GM10248 (cell line): Measurements from ENCODE around the gene TRAF1.

Experiments used
- CTCF ChIA-PET: fragments of 300-600 bp; sonication (Branson Sonifier 250); formaldehyde crosslinking; extraction: SDS; loops from one replicate; lab custom pipeline; 2021; ENCODE audit warnings: antibody characterized with exemption; lab: Yijun Ruan, JAX
- POLR2A ChIA-PET: fragments of 350-650 bp; sonication (Branson Sonifier 250); formaldehyde crosslinking; extraction: SDS; loops from one replicate; lab custom pipeline; 2020; ENCODE audit warnings: antibody characterized with exemption; lab: Yijun Ruan, JAX
- DNase-seq: peaks from one replicate; pipeline ENCODE4 v3.0.0; 2012; ENCODE audit errors: extremely low spot score
- CTCF ChIP-seq: IDR thresholded peaks from 2 replicates; pipeline ENCODE4 v1.5.1; 2012; ENCODE audit warnings: mild to moderate bottlenecking, low read depth; ENCODE audit errors: extremely low read depth, missing control alignments, control extremely low read depth

The TRAF1 gene

GRCh38 chr9:120891884-120892747, 34.5 kb downstream of the TRAF1 start:
- TF ChIP-seq CTCF: no peak
- no peak for DNase-seq
- CTCF ChIA-PET: interaction anchor here (0.9 to 1.7 kb wide), 3 partner anchors 8 to 45 kb away, joined by 3 read pairs; no protein-coding TSS in a partner anchor
- POLR2A ChIA-PET: interaction anchor here (0.6 to 1.2 kb wide), 4 partner anchors 10 to 181 kb away, joined by 3 read pairs; no protein-coding TSS in a partner anchor

DNA sequence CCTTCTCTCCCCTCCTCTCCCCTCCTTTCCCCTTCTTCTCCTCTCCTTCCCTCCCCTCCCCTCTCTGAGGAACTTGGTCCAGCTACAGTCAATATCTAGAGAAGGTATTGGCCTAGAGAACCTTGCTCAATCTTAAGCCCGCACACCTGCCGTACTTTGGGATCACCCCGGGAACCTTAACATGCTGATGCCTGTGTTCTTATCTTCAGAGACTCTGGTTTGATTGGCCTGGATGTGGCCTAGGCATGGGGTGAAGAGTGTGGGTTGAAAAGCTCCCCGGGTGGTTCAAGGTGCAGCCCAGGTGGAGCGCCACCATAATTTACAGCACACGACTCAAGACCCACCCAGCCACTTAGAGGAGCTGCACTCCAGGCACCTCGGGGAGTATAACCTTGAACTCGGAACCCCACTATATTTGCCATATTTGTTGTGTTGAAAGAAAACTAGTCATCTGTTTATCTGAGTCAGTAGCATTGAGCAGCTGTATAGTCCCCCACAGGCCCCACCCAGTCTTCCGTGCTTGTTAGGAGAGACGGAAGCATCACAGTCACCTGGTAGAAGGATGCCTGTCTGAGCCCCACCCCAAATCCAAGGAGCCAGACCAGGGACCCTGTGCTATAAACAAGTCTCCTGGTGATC, 35.2 kb downstream of the TRAF1 start:
- no peak for DNase-seq
- no peak for TF ChIP-seq CTCF
- POLR2A ChIA-PET: interaction anchor here (1.2 kb wide), 1 partner anchor 14 kb away, joined by 3 read pairs; no protein-coding TSS in a partner anchor
- CTCF ChIA-PET: interaction anchor here (0.9 to 1.7 kb wide), 3 partner anchors 9 to 46 kb away, joined by 3 read pairs; no protein-coding TSS in a partner anchor

GRCh38 chr9:120890320-120891244, 36.0 kb downstream of the TRAF1 start:
- CTCF ChIA-PET: interaction anchor here (1.1 to 2.0 kb wide), 5 partner anchors 9 to 46 kb away, joined by 3 to 7 read pairs (median 4); no protein-coding TSS in a partner anchor
- TF ChIP-seq CTCF: no peak
- no peak for DNase-seq
- POLR2A ChIA-PET: interaction anchor here (1.2 kb wide), 1 partner anchor 14 kb away, joined by 3 read pairs; no protein-coding TSS in a partner anchor

DNA sequence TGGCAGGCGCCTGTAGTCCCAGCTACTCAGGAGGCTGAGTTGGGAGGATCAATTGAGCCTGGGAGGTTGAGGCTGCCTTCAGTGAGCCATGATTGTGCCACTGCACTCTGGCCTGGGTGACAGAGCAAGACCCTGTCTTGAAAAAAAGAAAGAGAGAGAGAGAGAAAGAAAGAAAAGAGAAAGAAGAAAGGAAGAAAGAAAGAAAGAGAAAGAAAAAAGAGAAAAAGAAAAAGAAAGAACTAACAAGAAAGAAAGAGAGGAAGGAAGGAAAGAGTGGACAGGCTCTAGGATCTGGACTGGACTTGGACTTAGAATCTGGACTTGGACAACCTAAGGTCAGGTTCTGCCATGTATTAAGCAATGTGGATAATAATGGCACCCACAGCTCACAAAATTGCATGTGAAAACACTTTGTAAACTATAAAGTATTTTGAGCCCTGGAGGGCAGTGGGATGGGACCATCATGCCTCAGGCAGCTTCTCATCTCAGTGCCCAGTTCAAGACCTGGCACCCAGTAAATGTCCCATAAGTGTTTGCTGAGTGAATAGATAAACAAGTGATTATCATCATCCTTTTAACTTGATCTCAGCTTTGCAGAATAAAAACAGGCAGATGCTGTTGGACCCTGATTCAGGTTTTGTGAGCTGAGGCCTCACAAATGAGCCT, 36.9 kb downstream of the TRAF1 start:
- ChIA-PET POLR2A (no interaction called here), CTCF (interaction anchor here (0.7 to 2.0 kb wide), 5 partner anchors 10 to 47 kb away, joined by 3 to 7 read pairs (median 4); no protein-coding TSS in a partner anchor)
- no peak for TF ChIP-seq CTCF
- no peak for DNase-seq

DNA sequence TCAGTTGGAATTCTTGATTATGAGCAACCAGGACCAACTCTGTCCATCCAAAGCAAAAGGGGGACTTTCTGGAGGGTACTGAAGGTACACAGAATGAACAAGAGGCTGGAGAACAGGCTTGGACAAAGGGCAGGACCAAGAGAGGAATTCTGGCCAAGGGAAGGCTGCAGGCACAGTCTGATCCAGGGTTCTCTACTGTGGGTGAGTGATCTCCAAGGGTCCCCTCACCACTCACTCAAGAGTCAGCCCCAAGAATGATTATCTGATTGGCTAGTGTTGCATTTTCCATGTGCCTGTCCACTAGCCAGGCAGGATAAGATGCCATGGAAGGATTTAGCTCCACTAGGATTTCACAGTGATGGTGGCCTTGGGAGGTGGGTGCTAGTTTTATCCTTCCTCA, 38.0 kb downstream of the TRAF1 start:
- no peak for DNase-seq
- CTCF ChIA-PET: interaction anchor here (1.9 to 2.0 kb wide), 2 partner anchors 18 to 34 kb away, joined by 4 to 5 read pairs; no protein-coding TSS in a partner anchor
- no peak for TF ChIP-seq CTCF
- POLR2A ChIA-PET: interaction anchor here (1.1 kb wide), 1 partner anchor 10 kb away, joined by 3 read pairs; no protein-coding TSS in a partner anchor
